LoVo (cell line): ENCODE data around the gene XRCC2.
"Not testable (repeated sequence)": the region's sequence is repeated elsewhere in the genome, so short reads cannot be mapped to it uniquely, and the experiment has no call there.

ENCODE experiments used
- DNase-seq: peaks from one replicate; pipeline ENCODE4 v3.0.0-alpha.2; 2016; ENCODE audit warnings: low spot score

The XRCC2 gene

GRCh38 chr7:152664636-152665035, 11.3 kb downstream of the XRCC2 start:
- DNase-seq = no peak

- no peak for DNase-seq
These were observed 12.0 kb downstream of the XRCC2 start for GRCh38 chr7:152663931-152664330.

- no peak for DNase-seq
These were observed 12.7 kb downstream of the XRCC2 start for GRCh38 chr7:152663148-152663740.

DNA sequence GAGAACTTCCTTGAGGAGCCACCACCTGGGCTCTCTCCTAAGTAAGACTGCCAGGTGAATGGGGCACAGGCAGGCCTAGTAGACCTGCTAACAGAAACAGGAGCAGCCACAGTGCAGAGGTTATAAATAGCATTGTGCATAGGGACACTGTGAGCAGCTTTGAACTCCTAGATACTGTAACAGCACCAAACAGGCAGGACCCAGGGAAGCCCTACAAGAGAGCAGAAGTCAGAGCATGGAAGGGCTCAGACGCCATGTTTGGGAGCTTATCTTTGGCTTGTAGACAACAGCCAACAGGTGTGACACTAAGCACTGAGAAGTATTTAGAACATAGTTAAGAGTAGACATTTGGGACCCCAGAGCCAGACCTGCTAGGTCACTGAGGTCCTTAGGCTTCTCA, 14.5 kb downstream of the XRCC2 start:
- no peak for DNase-seq

DNA sequence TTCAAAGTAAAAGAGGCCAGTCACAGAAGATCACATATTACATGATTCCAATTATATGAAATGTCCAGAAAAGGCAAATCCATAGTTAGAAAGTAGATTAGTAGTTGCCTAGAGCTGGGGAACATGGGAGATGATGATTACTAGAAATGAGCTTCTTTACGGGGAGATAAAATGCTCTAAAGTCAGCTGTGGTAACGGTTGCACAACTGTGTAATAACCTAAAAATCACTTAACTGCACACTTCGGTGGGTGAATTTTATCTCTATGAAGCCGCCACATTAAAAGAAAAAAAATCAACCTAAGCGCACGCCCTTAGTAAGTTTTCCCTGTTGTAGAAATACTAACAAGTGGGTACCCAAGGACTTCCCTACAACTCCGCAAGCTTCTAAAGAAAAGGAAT, 15.9 kb downstream of the XRCC2 start:
- no peak for DNase-seq

DNA sequence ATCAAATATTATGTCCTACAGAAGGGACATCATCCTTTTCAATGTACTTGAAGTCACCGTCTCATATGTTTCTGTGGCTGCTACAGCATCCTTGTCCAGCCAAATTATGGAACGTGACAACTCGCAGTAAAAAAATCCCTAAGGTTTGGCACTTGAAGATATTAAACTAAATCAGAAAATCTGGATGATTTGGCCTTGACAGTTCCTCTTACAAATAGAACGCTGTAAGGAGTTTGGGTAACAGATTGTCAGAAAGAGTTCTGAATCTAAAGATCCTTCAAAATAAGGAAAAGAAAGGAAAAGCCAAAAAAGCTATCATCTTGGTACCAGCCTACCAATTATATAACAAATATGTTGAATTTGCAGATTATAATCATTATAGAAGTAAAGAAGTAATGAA, 21.0 kb downstream of the XRCC2 start:
- DNase-seq = no peak

DNA sequence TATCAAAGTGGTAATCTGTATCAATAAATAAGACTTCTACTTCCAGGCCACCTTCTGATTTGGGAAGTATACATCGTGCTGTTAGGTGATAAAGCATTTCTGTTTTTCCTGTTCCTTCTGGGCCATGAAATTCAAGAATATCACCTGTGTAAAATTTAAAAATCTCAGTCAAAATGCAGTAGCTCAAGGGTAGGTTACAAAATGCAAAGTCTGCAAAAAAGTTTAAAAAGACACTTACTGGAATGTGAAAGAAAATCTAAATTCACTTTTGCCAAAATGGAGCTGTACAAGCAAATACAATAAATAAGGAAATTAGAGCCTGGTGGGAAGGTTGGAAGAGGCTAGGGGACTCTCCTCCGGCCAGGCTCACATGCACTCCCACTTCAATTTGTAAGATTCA, 26.7 kb downstream of the XRCC2 start:
- DNase-seq = no peak

DNA sequence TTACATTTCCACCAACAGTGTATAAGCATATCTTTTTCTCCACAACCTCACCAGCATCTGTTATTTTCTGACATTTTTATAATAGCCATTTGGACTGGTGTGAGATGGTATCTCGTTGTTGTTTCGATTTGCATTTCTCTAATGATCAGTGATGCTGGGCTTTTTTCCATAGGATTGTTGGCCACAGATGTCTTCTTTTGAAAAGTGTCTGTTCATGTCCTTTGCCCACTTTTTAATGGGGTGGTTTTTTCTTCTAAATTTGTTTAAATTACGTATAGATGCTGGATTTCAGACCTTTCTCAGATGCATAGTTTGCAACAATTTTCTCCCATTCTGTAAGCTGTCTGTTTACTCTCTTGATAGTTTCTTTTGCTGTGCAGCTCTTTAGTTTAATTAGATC, 28.9 kb downstream of the XRCC2 start:
- DNase-seq = no peak

DNA sequence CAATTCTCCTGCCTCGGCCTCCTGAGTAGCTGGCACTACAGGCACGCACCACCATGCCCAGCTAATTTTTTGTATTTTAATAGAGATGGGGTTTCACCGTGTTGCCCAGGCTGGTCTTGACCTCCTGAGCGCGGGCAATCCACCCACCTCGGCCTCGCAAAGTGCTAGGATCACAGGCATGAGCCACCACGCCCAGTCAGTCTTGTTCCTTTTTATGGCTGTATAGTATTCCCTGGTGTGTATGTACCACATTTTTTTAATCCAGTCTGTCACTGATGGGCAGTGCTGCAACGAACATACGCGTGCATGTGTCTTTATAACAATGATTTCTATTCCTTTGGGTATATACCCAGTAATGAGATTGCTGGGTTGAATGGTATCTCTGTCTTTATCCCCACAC, 29.4 kb downstream of the XRCC2 start:
- not testable (repeated sequence) for DNase-seq

DNA sequence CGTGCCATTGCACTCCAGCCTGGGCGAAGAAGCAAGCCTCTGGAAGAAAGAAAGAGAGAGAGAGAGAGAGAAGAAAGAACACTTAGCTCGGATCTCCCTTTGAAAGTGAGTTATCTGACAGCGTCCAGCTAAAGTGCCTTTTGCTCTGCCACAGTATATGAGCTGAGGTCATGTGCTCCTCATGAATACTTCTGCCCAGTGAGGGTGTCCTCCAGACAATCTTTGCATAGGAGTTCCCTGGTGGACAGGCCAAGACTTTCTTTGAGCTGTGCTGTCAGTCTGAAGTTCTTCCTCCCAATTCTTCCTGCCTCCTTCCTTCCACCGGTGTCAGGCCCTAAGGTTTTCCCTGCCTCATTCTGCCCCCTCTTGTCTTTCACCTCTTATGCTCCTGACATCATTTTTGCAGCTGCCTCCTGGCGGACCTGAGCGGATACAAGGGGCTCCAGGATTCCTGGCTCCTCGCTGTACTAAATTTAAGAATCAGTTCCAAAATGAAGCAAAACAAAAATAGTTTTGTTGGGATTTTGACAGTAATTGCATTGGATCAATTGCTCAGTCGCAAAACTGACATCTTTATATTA, 31.9 kb downstream of the XRCC2 start:
- no peak for DNase-seq

DNA sequence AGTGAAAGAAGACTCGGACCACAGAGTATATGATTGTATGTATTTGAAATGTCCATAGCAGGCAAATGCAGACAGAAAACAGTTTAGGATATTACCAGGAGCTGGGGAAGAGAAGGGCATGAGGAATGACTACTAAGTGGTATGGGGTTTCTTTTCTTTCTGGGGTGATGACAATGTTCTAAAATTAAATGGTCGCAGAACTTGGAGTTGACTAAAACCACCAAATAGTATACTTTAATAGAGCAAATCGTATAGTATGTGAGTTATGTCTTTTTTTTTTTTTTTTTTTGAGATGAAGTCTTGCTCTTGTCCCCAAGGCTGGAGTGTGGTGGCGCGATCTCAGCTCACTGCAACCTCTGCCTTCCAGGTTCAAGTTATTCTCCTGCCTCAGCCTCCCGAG, 34.6 kb downstream of the XRCC2 start:
- no peak for DNase-seq

- DNase-seq = no peak
These were observed 35.1 kb downstream of the XRCC2 start for GRCh38 chr7:152640829-152641228.

DNA sequence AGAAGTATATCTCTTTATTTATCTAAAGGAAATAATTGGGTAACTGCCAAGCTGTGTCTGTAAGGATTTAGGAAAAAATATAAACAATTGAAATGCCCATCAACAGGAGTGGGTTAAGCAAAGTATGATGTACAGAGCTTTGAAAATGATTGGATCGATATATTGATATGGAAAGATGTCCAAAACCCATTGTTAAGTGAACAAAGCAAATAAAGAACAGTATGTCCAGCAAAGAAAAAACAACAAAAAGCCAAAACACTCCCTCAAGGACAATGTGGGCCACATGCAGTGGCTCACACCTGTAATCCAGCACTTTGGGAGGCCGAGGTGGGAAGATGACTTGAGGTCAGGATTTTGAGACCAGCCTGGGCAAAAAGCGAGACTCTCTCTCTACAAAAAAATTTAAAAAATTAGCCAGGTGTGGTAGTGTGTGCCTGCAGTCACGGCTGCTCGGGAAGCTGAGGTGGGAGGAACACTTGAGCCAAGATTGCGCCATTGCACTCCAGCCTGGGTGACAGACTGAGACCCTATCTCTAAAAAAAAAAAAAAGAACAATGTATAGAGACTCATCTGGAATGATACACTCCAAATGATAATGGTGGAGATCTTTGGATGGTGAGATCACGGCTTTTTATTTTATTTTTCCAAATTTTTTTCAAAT, 37.9 kb downstream of the XRCC2 start:
- no peak for DNase-seq

DNA sequence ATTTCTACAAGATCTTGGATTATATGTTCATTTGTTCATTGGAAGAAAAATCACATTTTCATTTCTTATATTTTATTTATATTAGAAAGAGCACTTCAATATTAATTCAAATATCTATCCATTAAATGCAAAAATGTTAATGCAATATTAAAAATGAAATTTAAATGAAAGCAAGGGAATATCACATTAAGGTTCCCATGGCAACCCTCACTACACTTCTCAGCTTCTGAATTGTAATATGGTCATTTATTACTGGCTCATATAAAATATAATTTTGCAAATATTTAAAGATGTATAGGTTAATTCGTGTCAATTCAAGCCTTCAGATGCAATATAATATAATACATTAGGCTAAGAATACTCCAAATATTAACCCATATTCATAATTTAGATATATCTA, 38.8 kb downstream of the XRCC2 start:
- no peak for DNase-seq

GRCh38 chr7:152636441-152636840, 39.5 kb downstream of the XRCC2 start:
- DNase-seq = no peak

DNA sequence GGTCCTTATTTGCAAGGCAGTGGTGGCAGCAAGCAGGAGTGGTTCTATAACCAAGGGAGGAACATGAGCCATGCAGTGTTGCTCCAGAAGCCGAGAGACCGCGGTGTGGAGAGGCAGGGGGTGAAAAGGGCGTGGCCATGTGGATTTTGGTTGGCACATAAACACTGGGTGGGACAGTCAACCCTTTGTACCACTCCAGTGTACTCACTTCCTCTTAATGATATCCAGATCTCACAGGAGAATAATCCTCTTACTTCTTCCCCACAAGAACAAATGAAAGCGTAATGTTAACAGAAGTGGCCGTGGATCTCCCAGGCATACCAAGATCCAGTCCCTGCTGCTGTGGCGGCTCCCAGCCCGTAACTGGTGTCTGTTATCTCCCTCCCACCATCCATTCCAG, 42.4 kb downstream of the XRCC2 start:
- no peak for DNase-seq

- no peak for DNase-seq
These were observed 42.9 kb downstream of the XRCC2 start for GRCh38 chr7:152633072-152633471.

GRCh38 chr7:152628772-152629171, 47.2 kb downstream of the XRCC2 start:
- DNase-seq = not testable (repeated sequence)

GRCh38 chr7:152624228-152624627, 51.7 kb downstream of the XRCC2 start:
- DNase-seq = no peak

DNA sequence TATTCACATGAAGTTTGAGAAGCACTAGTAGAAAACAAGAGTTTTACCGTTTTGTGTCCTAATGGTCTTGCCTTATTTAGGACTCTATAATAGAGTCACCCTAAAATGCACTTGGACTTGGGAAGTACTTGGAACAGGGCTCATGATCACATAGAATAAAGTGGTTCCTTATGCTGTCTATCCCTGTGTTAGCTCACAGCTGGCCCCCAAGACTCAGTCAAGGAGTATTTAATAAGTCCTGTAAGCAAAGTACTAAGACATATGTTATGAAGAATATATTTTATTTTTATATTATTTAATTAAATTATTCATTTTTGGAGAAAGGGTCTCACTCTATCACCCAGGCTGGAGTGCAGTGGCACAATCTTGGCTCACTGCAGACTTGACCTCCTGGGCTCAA, 54.5 kb downstream of the XRCC2 start:
- no peak for DNase-seq

GRCh38 chr7:152619027-152619739, 56.8 kb downstream of the XRCC2 start:
- DNase-seq = no peak

GRCh38 chr7:152618427-152618826, 57.5 kb downstream of the XRCC2 start:
- no peak for DNase-seq

- no peak for DNase-seq
These were observed 58.9 kb downstream of the XRCC2 start for GRCh38 chr7:152617056-152617455.
